ENCODE results near the gene CCIN.
"Not testable (repeated sequence)": the region's sequence is repeated elsewhere in the genome, so short reads cannot be mapped to it uniquely, and the experiment has no call there.

DNA sequence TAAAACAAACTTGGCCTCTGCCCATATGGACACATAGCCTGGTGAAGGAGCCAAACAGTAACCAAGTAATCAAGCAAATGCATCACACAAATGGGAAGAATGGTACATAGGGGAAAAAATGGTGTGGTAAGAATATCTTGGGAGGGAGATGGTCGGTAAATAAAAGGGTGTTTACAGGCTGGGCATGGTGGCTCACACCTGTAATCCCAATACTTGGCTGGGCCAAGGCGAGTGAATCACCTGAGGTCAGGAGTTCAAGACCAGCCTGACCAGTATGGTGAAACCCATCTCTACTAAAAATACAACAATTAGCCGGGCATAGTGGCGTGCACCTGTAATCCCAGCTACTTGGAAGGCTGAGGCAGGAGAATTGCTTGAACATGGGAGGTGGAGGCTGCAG lies 9.7 kb upstream of the CCIN start:
- TF ChIP-seq SUZ12 (IDR thresholded peaks at IDR 0.05; ENCODE audit: extremely low read depth, insufficient read depth, insufficient read length); ZNF274 (IDR thresholded peaks at IDR 0.05; ENCODE audit: low read depth, low read length); YY1 (IDR thresholded peaks at IDR 0.05; ENCODE audit: insufficient read depth, insufficient read length): not testable (repeated sequence)
